GM12878 (cell line): ENCODE data around the gene TMEM217. TPM values are rescaled to one million over a fixed set of nuclear protein-coding genes. Genes with fewer than 3 reads are reported as not detected.
A peak's percentile ranks its signal among the peaks of the same experiment; 100 is the strongest.

ENCODE experiments used
- ATAC-seq: fragments of 200-7000 bp; cut with Tn5 transposase; 3 replicates; pipeline ENCODE4 v1.9.1; 2020; ENCODE audit warnings: mild to moderate bottlenecking, moderate library complexity
- BruUV-seq: library from RNA; stranded (reverse); fragments of 400-500 nt; replicated peaks from 2 replicates; lab custom pipeline; 2021; lab: Mats Ljungman, UMichigan
- CTCF ChIA-PET: fragments of 300-600 bp; sonication (Branson Sonifier 250); formaldehyde crosslinking; extraction: SDS; loops from one replicate; lab custom pipeline; 2021; ENCODE audit warnings: inconsistent platforms; lab: Yijun Ruan, JAX
- POLR2A ChIA-PET: fragments of 350-600 bp; formaldehyde crosslinking; extraction: SDS; loops from one replicate; lab custom pipeline; 2021; ENCODE audit warnings: inconsistent platforms; lab: Charles Lee
- RAD21 ChIA-PET: fragments of 300-600 bp; sonication (Branson Sonifier 250); formaldehyde crosslinking; loops from one replicate; lab custom pipeline; 2023; ENCODE audit warnings: antibody characterized with exemption; ENCODE audit not compliant: unreplicated experiment; lab: Charles Lee
- SMC1A ChIA-PET: fragments of 300-600 bp; sonication (Branson Sonifier 250); formaldehyde crosslinking; loops from one replicate; lab custom pipeline; 2023; ENCODE audit not compliant: unreplicated experiment, uncharacterized antibody; lab: Charles Lee
- DNase-seq: peaks from one replicate; pipeline ENCODE4 v3.0.0-alpha.2; 2011; ENCODE audit warnings: low read depth, low spot score
- FAIRE-seq: peaks from 3 replicates; lab custom pipeline; 2011; peaks lifted over from hg19 to GRCh38; lab: Jason Lieb, UNC
- H2AFZ ChIP-seq: 2 replicates; pipeline ENCODE4 v1.6.0; 2011; ENCODE audit warnings: low read depth, low read length, control low read depth; ENCODE audit not compliant: control insufficient read depth
- H3K27ac ChIP-seq: 2 replicates; pipeline ENCODE4 v1.5.1; 2011; ENCODE audit warnings: control low read depth; ENCODE audit not compliant: control insufficient read depth, insufficient read depth
- H3K27me3 ChIP-seq, 2 experiments: replicated peaks in 1 of 2; 2 replicates each; pipeline versions ENCODE4 v1.6.0 to v1.6.1; 2011; ENCODE audit warnings: low read length in 1 of 2; ENCODE audit not compliant: control insufficient read depth in 2 of 2, insufficient read depth in 2 of 2
- H3K36me3 ChIP-seq, 2 experiments: 2 replicates each; pipeline ENCODE4 v1.5.1; 2011; ENCODE audit warnings: low read length in 1 of 2; ENCODE audit not compliant: control insufficient read depth in 2 of 2, insufficient read depth in 2 of 2
- H3K4me1 ChIP-seq: 2 replicates; pipeline ENCODE4 v1.6.1; 2011; ENCODE audit warnings: mild to moderate bottlenecking, low read length, moderate library complexity, mixed read lengths; ENCODE audit not compliant: control insufficient read depth, insufficient read depth
- H3K4me2 ChIP-seq: 2 replicates; pipeline ENCODE4 v1.6.0; 2011; ENCODE audit warnings: control low read depth; ENCODE audit not compliant: control insufficient read depth, insufficient read depth
- H3K4me3 ChIP-seq: fragments of 200-600 bp; sonication (generic); 2 replicates; pipeline ENCODE4 v1.5.1; 2016
- H3K79me2 ChIP-seq: 2 replicates; pipeline ENCODE4 v1.6.0; 2011; ENCODE audit warnings: low read length; ENCODE audit not compliant: control insufficient read depth, insufficient read depth
- H3K9ac ChIP-seq: 2 replicates; pipeline ENCODE4 v1.8.0; 2011; ENCODE audit warnings: low read length, control low read depth, mixed read lengths; ENCODE audit not compliant: control insufficient read depth, insufficient read depth
- H3K9me3 ChIP-seq: replicated peaks from 3 replicates; pipeline ENCODE4 v1.5.1; 2011; ENCODE audit warnings: mild to moderate bottlenecking, low read length; ENCODE audit not compliant: control insufficient read depth, insufficient read depth
- H4K20me1 ChIP-seq: 2 replicates; pipeline ENCODE4 v1.6.0; 2011; ENCODE audit not compliant: control insufficient read depth, insufficient read depth
- BCL11A ChIP-seq: IDR thresholded peaks from 2 replicates; pipeline ENCODE4 v1.6.1; 2011; ENCODE audit warnings: low read depth, low read length
- BHLHE40 ChIP-seq, 2 experiments: fragments of 450-650 bp in 1 of 2; IDR thresholded peaks; 2 replicates each; pipeline ENCODE4 v1.6.1; 2011 to 2017; ENCODE audit warnings: low read depth in 2 of 2, borderline replicate concordance in 1 of 2, improper control_type of control experiment in 1 of 2, low read length in 1 of 2, mild to moderate bottlenecking in 1 of 2
- CHD2 ChIP-seq: IDR thresholded peaks from 2 replicates; pipeline ENCODE4 v1.6.1; 2011; ENCODE audit warnings: low read depth, low read length, improper control_type of control experiment, borderline replicate concordance
- CREB1 ChIP-seq: IDR thresholded peaks from 2 replicates; pipeline ENCODE4 v1.6.1; 2012; ENCODE audit warnings: low read depth, mild to moderate bottlenecking, inconsistent platforms
- IKZF2 ChIP-seq, 2 experiments: fragments of 450-650 bp; IDR thresholded peaks; 2 replicates each; pipeline ENCODE4 v1.6.1; 2017; ENCODE audit warnings: mild to moderate bottlenecking in 2 of 2, moderate library complexity in 2 of 2
- MXI1 ChIP-seq: fragments of 150-350 bp; IDR thresholded peaks from 2 replicates; pipeline ENCODE4 v1.6.1; 2011; ENCODE audit warnings: low read depth, mild to moderate bottlenecking, inconsistent platforms, low read length, improper control_type of control experiment
- NFIC ChIP-seq: IDR thresholded peaks from 2 replicates; pipeline ENCODE4 v1.6.1; 2012; ENCODE audit warnings: low read depth, mild to moderate bottlenecking, inconsistent platforms, low read length, moderate library complexity
- NRF1 ChIP-seq: conservative IDR thresholded peaks from 2 replicates; pipeline ENCODE4 v1.6.1; 2011; ENCODE audit warnings: mild to moderate bottlenecking, low read depth, low read length, improper control_type of control experiment
- RAD51 ChIP-seq: fragments of 450-650 bp; IDR thresholded peaks from 2 replicates; pipeline ENCODE4 v1.6.1; 2016; ENCODE audit warnings: moderate library complexity, mild to moderate bottlenecking, inconsistent platforms
- WGBS: methylation state at CpG from one replicate; pipeline ENCODE4 v1.1.6; 2016; ENCODE audit warnings: low lambda C conversion rate; ENCODE audit not compliant: insufficient replicate concordance, insufficient coverage; ENCODE audit errors: missing lambda C conversion rate; 5-methylcytosine and 5-hydroxymethylcytosine counted together
- in situ Hi-C: fragments of 300-500 bp; cut with MboI; formaldehyde crosslinking; loops from 9 replicates; pipeline ENCODE4 v1.14.3; 2018; ENCODE audit warnings: mixed read lengths
- intact Hi-C: fragments of 100-400 bp; cut with micrococcal nuclease; formaldehyde crosslinking; loops from one replicate; pipeline ENCODE4 v1.14.2; 2022; ENCODE audit not compliant: unreplicated experiment
- polyA plus RNA-seq, 11 experiments: library from polyadenylated mRNA; depleted of rRNA in 4 of 11; unstranded in 6 of 11; stranded (reverse) in 5 of 11; fragments of >200 nt; fragmentation: Nextera tagmentation in 4 of 11; fragmentation: Illumina TruSeq in 1 of 11; extraction: Ambion mirVana in 4 of 11; extraction: Trizol in 1 of 11; gene quantifications; 1 replicate in 1 of 11; 2 replicates in 10 of 11; pipeline versions ENCODE4 v1.2.1 to v1.2.3, GENCODE V29; 2011 to 2016; ENCODE audit warnings: inconsistent platforms in 2 of 11, missing spikeins in 2 of 11, low read depth in 1 of 11
- total RNA-seq, 4 experiments: library from RNA; depleted of rRNA in 3 of 4; stranded (reverse); fragments of >200 nt in 3 of 4; fragmentation: Illumina TruSeq in 1 of 4; extraction: Trizol in 1 of 4; gene quantifications; 2 replicates each; pipeline versions ENCODE4 v1.2.1 to v1.2.3, GENCODE V29; 2013 to 2021
- TF ChIP-seq, protein P1 (sequence below): fragments of 450-650 bp; IDR thresholded peaks from 2 replicates; pipeline ENCODE4 v1.6.1; 2016; ENCODE audit warnings: mild to moderate bottlenecking
- TF ChIP-seq, protein P2 (sequence below): IDR thresholded peaks from 2 replicates; pipeline ENCODE4 v1.6.1; 2012; ENCODE audit warnings: low read depth, low read length, improper control_type of control experiment
- TF ChIP-seq, protein P3 (sequence below): IDR thresholded peaks from 2 replicates; pipeline ENCODE4 v1.6.1; 2012; ENCODE audit warnings: low read depth, low read length, improper control_type of control experiment
- TF ChIP-seq, protein P4 (sequence below): IDR thresholded peaks from 2 replicates; pipeline ENCODE4 v1.6.1; 2011; ENCODE audit warnings: borderline replicate concordance, low read depth, mild to moderate bottlenecking, moderate library complexity, low read length; ENCODE audit not compliant: insufficient read depth, poor library complexity, severe bottlenecking

Gene TMEM217
- total and polyA plus RNA-seq, 10 of the 15 experiments (the other 5 are each of a cell fraction or from before 2014, with no cell fraction given) = 1.3 to 4.5 (median 2.3) TPM

DNA sequence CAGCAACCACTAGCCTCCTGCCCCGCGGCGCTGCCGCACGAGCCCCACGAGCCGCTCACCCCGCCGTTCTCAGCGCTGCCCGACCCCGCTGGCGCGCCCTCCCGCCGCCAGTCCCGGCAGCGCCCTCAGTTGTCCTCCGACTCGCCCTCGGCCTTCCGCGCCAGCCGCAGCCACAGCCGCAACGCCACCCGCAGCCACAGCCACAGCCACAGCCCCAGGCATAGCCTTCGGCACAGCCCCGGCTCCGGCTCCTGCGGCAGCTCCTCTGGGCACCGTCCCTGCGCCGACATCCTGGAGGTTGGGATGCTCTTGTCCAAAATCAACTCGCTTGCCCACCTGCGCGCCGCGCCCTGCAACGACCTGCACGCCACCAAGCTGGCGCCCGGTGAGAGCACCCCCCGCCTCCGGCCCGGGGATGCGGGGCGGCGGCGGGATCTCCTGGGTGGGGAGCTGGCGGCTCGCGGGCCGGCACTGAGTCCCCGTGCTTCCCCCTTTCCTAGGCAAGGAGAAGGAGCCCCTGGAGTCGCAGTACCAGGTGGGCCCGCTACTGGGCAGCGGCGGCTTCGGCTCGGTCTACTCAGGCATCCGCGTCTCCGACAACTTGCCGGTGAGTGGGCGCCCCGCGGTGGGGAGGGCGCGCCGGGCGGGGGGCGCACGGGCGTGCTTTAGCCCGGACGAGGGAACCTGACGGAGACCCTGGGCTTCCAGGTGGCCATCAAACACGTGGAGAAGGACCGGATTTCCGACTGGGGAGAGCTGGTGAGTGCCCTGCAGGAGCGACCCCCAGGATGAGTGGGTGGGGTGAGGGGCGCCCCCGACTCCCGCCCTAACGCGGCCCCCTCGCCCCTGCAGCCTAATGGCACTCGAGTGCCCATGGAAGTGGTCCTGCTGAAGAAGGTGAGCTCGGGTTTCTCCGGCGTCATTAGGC is 87.4 kb downstream of the TMEM217 start (continued):
- TF ChIP-seq BHLHE40 (IDR thresholded peaks at IDR 0.05; ENCODE audit: borderline replicate concordance in 1 of 2, low read depth in 2 of 2, low read length in 1 of 2) = peak in 1 of 2 experiments; percentile 81; a peak in 2 of 4 replicates

DNA sequence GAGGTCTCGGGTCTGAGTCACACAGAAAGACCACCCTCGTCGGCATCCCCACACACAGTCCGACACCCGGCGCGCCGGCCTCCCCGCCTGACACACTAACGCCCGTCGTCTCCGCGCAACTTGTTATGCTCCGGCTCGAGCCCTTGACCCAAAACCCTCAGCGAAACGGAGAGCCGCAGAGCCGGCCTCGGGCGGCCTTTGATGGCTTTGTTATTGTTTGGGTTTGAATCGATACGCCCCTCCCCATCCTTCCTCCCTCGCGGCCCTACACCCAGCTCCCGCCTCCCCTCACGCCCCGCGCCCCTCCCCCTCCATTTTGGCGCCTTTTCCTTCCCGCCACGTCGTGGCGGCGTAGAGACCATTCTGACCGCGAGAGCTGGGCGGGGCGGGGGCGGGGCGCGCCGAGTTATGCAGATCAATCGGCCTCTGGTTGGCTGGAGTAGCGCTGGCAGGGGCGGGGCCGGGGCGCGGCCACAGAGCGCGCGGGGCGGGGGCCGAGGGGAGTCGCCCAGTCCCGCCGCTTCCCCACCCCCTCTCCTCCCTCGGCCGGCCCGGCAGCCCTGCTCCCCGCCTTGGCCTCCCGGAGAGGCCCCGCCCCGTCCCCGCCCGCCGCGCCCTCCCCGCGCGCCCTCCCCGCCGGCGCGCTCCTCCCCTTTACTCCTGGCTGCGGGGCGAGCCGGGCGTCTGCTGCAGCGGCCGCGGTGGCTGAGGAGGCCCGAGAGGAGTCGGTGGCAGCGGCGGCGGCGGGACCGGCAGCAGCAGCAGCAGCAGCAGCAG is 88.3 kb downstream of the TMEM217 start, which contains the start of gene PIM1:
TSS of gene PIM1 (plus strand) at position 657 of the 777 bp plus-strand sequence. CDS start 424 bp downstream, outside the sequence.
- Histone ChIP-seq H3K79me2 (peaks cover 12% of the 10 kb centered on the region), H3K4me1 (peaks cover 16% of the 10 kb centered on the region), H4K20me1 (no peaks in the 10 kb centered on the region; the same call in 1 of the 2 replicates), H3K4me2 (peak within 1 kb of the TSS; percentile 96), H3K9me3 (no peaks in the 10 kb centered on the region), H3K27me3 (no peaks in the 10 kb centered on the region), H2AFZ (peak within 1 kb of the TSS; percentile 63), H3K27ac (peak within 1 kb of the TSS; percentile 65), H3K9ac (peak within 1 kb of the TSS; percentile 76), H3K36me3 (peaks cover 3 to 7% of the 10 kb centered on the region in 2 experiments), H3K4me3 (peak within 1 kb of the TSS; percentile 83)
- in situ Hi-C loops (loop anchor here (5.0 to 10.0 kb wide), 3 partner anchors 117 to 405 kb away; no protein-coding TSS in a partner anchor), intact Hi-C loops (loop anchor here (1.0 to 10.0 kb wide), 4 partner anchors 14 to 405 kb away; partner anchors contain the start of gene C6orf89)
- 1% methylated on average over 32 of the region's 90 CpGs for WGBS
- ChIA-PET POLR2A (interaction anchor here (0.6 to 4.1 kb wide), 5 partner anchors 8 to 120 kb away, joined by 3 to 43 read pairs (median 8); no protein-coding TSS in a partner anchor), CTCF (interaction anchor here (0.8 to 6.0 kb wide), 11 partner anchors 11 to 387 kb away, joined by 3 to 260 read pairs (median 10); no protein-coding TSS in a partner anchor), RAD21 (interaction anchor here (0.5 to 8.3 kb wide), 13 partner anchors 11 to 163 kb away, joined by 3 to 255 read pairs (median 28); no protein-coding TSS in a partner anchor), SMC1A (interaction anchor here (0.8 to 12.2 kb wide), 11 partner anchors 11 to 404 kb away, joined by 3 to 266 read pairs (median 12); partner anchors contain the start of genes TBC1D22B and TMEM217)
- DNase-seq = peak; percentile 62
- BruUV-seq = no TSS peak
- peak; percentile 88 for ATAC-seq
- FAIRE-seq = peak; percentile 86
- TF ChIP-seq NRF1 = no peak
- peak; percentile 80 for TF ChIP-seq CREB1
- no peak for TF ChIP-seq RAD51
- TF ChIP-seq, protein P1, sequence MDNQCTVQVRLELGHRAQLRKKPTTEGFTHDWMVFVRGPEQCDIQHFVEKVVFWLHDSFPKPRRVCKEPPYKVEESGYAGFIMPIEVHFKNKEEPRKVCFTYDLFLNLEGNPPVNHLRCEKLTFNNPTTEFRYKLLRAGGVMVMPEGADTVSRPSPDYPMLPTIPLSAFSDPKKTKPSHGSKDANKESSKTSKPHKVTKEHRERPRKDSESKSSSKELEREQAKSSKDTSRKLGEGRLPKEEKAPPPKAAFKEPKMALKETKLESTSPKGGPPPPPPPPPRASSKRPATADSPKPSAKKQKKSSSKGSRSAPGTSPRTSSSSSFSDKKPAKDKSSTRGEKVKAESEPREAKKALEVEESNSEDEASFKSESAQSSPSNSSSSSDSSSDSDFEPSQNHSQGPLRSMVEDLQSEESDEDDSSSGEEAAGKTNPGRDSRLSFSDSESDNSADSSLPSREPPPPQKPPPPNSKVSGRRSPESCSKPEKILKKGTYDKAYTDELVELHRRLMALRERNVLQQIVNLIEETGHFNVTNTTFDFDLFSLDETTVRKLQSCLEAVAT = peak; percentile 37; the same call in 1 of the 2 replicates
- TF ChIP-seq, protein P2, sequence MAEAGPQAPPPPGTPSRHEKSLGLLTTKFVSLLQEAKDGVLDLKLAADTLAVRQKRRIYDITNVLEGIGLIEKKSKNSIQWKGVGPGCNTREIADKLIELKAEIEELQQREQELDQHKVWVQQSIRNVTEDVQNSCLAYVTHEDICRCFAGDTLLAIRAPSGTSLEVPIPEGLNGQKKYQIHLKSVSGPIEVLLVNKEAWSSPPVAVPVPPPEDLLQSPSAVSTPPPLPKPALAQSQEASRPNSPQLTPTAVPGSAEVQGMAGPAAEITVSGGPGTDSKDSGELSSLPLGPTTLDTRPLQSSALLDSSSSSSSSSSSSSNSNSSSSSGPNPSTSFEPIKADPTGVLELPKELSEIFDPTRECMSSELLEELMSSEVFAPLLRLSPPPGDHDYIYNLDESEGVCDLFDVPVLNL = peak; percentile 79; the same call in 1 of the 2 replicates
- TF ChIP-seq, protein P3, sequence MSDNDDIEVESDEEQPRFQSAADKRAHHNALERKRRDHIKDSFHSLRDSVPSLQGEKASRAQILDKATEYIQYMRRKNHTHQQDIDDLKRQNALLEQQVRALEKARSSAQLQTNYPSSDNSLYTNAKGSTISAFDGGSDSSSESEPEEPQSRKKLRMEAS = peak; percentile 44; the same call in 1 of the 2 replicates
- TF ChIP-seq MXI1 = 0 out of 2 replicates have a peak, but pooled peaks have one; percentile 36
- TF ChIP-seq IKZF2 (IDR thresholded peaks at IDR 0.05) = no peak
- TF ChIP-seq, protein P4, sequence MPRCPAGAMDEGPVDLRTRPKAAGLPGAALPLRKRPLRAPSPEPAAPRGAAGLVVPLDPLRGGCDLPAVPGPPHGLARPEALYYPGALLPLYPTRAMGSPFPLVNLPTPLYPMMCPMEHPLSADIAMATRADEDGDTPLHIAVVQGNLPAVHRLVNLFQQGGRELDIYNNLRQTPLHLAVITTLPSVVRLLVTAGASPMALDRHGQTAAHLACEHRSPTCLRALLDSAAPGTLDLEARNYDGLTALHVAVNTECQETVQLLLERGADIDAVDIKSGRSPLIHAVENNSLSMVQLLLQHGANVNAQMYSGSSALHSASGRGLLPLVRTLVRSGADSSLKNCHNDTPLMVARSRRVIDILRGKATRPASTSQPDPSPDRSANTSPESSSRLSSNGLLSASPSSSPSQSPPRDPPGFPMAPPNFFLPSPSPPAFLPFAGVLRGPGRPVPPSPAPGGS = no peak
- TF ChIP-seq CHD2 = peak; percentile 76
- TF ChIP-seq BCL11A = no peak
- TF ChIP-seq NFIC = no peak
